Measurements from ENCODE around the gene SSC5D. TPM values are rescaled to one million over a fixed set of nuclear protein-coding genes. Genes with fewer than 3 reads are reported as not detected.

Gene SSC5D
- total and polyA plus RNA-seq, 8 donors, result 0.60 to 5.3 (median 1.4) TPM

GRCh38 chr19:55526216-55527196, 38.3 kb downstream of the SSC5D start:
- no peak for TF ChIP-seq CTCF (IDR thresholded peaks at IDR 0.05)
- WGBS, 2 donors, result 19 to 20% methylated on average over 35 of the region's 35 CpGs
- no peak overlapping the region for H3K27ac ChIP-seq
- DNase-seq (peak; percentile 57 to 85 (median 72)), FAIRE-seq (no peak), ATAC-seq (peak; percentile 61 to 86 (median 83))
- no peaks in the 10 kb centered on the region for H3K9me3 ChIP-seq
- intact Hi-C loops (cut with DNase I), result no loop called here
- H3K36me3 ChIP-seq, result no peaks in the 10 kb centered on the region
- H3K27me3 ChIP-seq, result no peaks in the 10 kb centered on the region
- H3K4me3 ChIP-seq, result no peak overlapping the region
- peaks cover 0 to 5% (median 0%) of the 10 kb centered on the region in 3 donors for H3K4me1 ChIP-seq

- no peaks in the 10 kb centered on the region for H3K9me3 ChIP-seq
- no peak for FAIRE-seq
- H3K27me3 ChIP-seq, result no peaks in the 10 kb centered on the region
- TF ChIP-seq CTCF (IDR thresholded peaks at IDR 0.05), result no peak
- intact Hi-C loops (cut with DNase I), result no loop called here
- H3K4me1 ChIP-seq, result peaks cover 0 to 5% (median 0%) of the 10 kb centered on the region in 3 donors
- no peaks in the 10 kb centered on the region for H3K36me3 ChIP-seq
- no peak overlapping the region for H3K4me3 ChIP-seq
- 66 to 80% methylated on average over 22 of the region's 22 CpGs for WGBS, 2 donors
- DNase-seq, result no peak
- ATAC-seq, result no peak
- no peak overlapping the region for H3K27ac ChIP-seq
Measured at GRCh38 chr19:55527197-55528029, 39.2 kb downstream of the SSC5D start.

- H3K9me3 ChIP-seq, result no peaks in the 10 kb centered on the region
- no peak for FAIRE-seq
- peak in 3 of 4 donors; percentile 29 to 72 (median 72) for ATAC-seq
- H3K4me1 ChIP-seq, result peaks cover 0 to 5% (median 0%) of the 10 kb centered on the region in 3 donors
- DNase-seq, result no peak
- no peaks in the 10 kb centered on the region for H3K36me3 ChIP-seq
- TF ChIP-seq CTCF (IDR thresholded peaks at IDR 0.05), result no peak
- intact Hi-C loops (cut with DNase I), result no loop called here
- no peak overlapping the region for H3K4me3 ChIP-seq
- no peak overlapping the region for H3K27ac ChIP-seq
- WGBS, 2 donors, result 23 to 24% methylated on average over 15 of the region's 15 CpGs
- no peaks in the 10 kb centered on the region for H3K27me3 ChIP-seq
Measured at GRCh38 chr19:55528030-55528803, 40.0 kb downstream of the SSC5D start.

- no peak for DNase-seq
- no peak overlapping the region for H3K27ac ChIP-seq
- intact Hi-C loops (cut with DNase I), result no loop called here
- no peaks in the 10 kb centered on the region for H3K27me3 ChIP-seq
- no peak for FAIRE-seq
- no peak for TF ChIP-seq CTCF (IDR thresholded peaks at IDR 0.05)
- peaks cover 0 to 5% (median 0%) of the 10 kb centered on the region in 3 donors for H3K4me1 ChIP-seq
- no peak for ATAC-seq
- no peaks in the 10 kb centered on the region for H3K9me3 ChIP-seq
- no peaks in the 10 kb centered on the region for H3K36me3 ChIP-seq
- no peak overlapping the region for H3K4me3 ChIP-seq
- 79 to 83% methylated on average over 42 to 56 of the region's 56 CpGs for WGBS, 2 donors
Measured at GRCh38 chr19:55529636-55530234, 41.5 kb downstream of the SSC5D start.
